Brain microvascular endothelial cell (primary cell): Measurements from ENCODE around the gene GTF3C1.

ENCODE experiments used
- DNase-seq: peaks from one replicate; pipeline ENCODE4 v3.0.0-alpha.2; 2020
- H3K27ac ChIP-seq: fragments of 250-450 bp; sonication (Bioruptor Pico); 2 replicates; pipeline ENCODE4 v1.5.1; 2020; ENCODE audit warnings: mild to moderate bottlenecking, moderate library complexity
- H3K27me3 ChIP-seq: fragments of 250-450 bp; sonication (Bioruptor Pico); replicated peaks from 2 replicates; pipeline ENCODE4 v1.5.1; 2020; ENCODE audit warnings: mild to moderate bottlenecking
- H3K36me3 ChIP-seq: fragments of 250-450 bp; sonication (Bioruptor Pico); replicated peaks from 2 replicates; pipeline ENCODE4 v1.5.1; 2020; ENCODE audit warnings: mild to moderate bottlenecking
- H3K4me3 ChIP-seq: 2 replicates; pipeline ENCODE4 v1.5.1; 2011; ENCODE audit warnings: low read depth, mild to moderate bottlenecking, control low read depth, low read length, moderate library complexity
- in situ Hi-C: cut with HindIII; loops from 2 replicates; pipeline ENCODE4 v1.10.0; 2017; ENCODE audit warnings: low sequenced_read_pairs, low pct_ligation_motif_present
- TF ChIP-seq, protein P1 (sequence below): IDR thresholded peaks from 2 replicates; pipeline ENCODE4 v1.5.1; 2011; ENCODE audit warnings: low read depth, mild to moderate bottlenecking, moderate library complexity, low read length, control low read depth, inconsistent platforms; ENCODE audit errors: missing control alignments

GTF3C1 gene

DNA sequence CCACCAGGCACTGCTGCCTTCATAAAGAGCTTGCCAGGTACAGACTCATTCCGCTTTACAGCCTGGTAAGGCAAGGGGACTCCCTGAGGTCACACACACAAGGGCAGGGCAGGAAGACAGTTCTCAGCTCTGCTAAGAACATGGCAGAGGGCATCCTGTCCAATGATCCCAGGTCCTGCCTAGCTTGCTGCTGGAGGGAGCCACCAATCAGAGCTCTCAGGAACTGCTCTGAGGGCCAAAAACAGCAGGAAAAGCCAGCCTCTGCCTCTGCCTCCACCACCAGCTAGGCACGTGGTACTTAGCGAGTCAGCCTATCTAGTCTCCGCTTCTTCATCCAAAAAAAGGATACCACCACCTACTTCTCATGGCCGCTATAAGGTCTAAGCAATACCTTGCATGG is 66.1 kb downstream of the GTF3C1 start:
- TF ChIP-seq, protein P1, sequence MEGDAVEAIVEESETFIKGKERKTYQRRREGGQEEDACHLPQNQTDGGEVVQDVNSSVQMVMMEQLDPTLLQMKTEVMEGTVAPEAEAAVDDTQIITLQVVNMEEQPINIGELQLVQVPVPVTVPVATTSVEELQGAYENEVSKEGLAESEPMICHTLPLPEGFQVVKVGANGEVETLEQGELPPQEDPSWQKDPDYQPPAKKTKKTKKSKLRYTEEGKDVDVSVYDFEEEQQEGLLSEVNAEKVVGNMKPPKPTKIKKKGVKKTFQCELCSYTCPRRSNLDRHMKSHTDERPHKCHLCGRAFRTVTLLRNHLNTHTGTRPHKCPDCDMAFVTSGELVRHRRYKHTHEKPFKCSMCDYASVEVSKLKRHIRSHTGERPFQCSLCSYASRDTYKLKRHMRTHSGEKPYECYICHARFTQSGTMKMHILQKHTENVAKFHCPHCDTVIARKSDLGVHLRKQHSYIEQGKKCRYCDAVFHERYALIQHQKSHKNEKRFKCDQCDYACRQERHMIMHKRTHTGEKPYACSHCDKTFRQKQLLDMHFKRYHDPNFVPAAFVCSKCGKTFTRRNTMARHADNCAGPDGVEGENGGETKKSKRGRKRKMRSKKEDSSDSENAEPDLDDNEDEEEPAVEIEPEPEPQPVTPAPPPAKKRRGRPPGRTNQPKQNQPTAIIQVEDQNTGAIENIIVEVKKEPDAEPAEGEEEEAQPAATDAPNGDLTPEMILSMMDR = no peak
- no peak overlapping the region for H3K4me3 ChIP-seq
- DNase-seq = no peak
- peaks cover 87% of the 10 kb centered on the region for H3K36me3 ChIP-seq
- no peaks in the 10 kb centered on the region for H3K27me3 ChIP-seq
- no peak overlapping the region for H3K27ac ChIP-seq
- in situ Hi-C loops = no loop called here

DNA sequence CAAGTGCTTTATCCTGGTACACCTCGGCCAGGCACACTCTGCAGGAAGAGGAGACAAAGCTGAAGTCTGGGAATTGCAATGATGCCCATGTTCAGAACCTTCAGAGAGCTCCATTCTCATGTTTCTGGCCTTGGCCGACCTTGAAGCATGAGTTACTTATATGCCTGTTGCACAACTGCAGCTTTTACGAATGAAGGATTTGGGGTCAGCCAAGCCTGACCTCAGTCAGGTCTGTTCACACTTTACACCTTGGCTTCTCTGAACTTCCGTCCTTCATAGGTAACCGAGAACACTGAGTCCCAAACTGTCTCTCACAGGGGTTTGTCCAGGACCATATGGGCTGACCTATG is 66.7 kb downstream of the GTF3C1 start:
- no peak overlapping the region for H3K4me3 ChIP-seq
- in situ Hi-C loops = no loop called here
- peaks cover 87% of the 10 kb centered on the region for H3K36me3 ChIP-seq
- no peaks in the 10 kb centered on the region for H3K27me3 ChIP-seq
- TF ChIP-seq, protein P1 = no peak
- DNase-seq = no peak
- H3K27ac ChIP-seq = no peak overlapping the region

DNA sequence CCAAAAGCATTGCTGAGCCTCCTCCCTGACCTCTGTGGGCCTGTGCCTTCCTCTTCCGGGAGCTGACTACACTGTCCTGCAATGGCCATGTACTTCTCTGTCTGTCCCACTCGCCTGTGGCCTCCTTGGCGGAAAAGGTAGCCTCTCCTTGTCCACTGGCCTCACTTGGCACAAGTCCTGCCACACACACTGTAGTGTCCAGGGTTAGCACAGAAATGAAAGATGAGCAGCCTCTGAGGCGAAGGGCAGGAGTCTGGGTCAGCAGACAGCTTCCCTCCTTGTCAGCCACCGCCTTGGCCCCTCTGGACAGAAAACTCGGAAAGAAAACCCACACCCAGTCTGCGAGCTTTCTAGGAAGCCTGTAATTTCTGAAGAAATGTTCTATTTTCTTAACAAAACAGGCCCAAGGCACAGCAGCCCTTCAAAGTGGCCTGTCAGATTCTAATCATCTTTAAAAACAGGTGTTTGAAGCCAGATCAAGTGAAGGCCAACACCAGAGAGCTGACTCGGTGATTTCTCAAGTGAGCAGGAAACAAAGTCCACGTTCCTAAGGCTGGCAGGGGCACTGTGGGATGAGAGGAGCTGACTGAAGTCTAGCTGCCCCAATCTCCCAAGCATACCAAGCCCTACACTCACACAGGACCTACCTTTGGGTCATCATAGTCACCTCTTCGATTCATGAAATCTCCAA is 67.2 kb downstream of the GTF3C1 start:
- H3K27ac ChIP-seq = no peak overlapping the region
- peaks cover 87% of the 10 kb centered on the region for H3K36me3 ChIP-seq
- TF ChIP-seq, protein P1 = no peak
- no peaks in the 10 kb centered on the region for H3K27me3 ChIP-seq
- in situ Hi-C loops = no loop called here
- DNase-seq = no peak
- H3K4me3 ChIP-seq = no peak overlapping the region

DNA sequence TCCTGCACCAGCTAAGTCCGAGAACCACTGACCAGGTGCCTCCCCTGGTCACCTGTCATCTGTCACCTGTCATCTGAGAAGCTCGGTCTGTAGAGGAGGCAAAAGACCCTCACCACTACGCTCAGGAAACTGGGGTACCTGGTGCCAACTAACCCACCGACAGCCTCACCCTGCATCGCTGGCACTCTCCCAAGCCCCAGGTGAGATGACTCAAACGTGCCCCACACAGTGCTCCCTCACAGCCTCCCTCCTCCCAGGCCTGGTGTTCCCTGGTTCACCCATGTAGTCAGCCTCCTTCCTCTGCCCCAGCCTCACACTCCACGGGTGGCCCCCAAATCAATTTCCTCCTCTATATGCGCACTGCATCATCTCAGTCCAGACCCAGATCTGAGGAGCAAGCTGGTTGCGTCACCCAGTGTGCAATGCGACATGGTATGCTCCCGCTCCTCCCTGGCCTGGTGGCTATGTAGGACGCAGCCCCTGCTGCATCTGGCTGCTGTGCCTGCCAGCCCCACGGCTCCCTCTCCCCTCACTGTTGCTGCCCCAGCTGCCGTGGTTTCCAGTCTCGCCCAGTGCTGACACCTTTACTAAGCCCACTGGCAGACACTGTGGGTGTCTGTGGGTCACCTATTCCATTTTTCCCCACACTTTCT is 68.3 kb downstream of the GTF3C1 start:
- H3K27ac ChIP-seq = no peak overlapping the region
- DNase-seq = no peak
- TF ChIP-seq, protein P1 = no peak
- in situ Hi-C loops = no loop called here
- H3K4me3 ChIP-seq = no peak overlapping the region
- no peaks in the 10 kb centered on the region for H3K27me3 ChIP-seq
- H3K36me3 ChIP-seq = peaks cover 86% of the 10 kb centered on the region

DNA sequence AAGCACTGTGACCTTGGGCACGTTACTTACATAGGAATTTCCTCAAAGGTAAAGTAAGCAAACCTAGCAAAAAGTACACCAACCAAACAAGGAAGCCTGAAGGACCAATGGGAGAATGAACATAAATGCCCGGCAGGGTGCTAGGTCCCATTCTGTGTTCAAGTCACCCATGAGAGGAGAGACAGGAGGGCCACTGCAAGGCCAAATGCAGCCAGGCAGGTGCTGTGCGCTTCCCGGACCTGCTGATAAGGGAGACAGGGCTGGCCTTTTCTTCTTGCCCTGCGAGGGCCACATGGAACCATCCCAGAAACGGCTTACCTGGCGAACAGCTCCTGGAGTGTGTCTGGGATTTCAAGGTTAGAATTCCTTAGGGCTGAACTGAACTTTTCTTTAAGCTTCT is 69.0 kb downstream of the GTF3C1 start:
- TF ChIP-seq, protein P1 = no peak
- in situ Hi-C loops = no loop called here
- no peak overlapping the region for H3K27ac ChIP-seq
- no peak overlapping the region for H3K4me3 ChIP-seq
- H3K36me3 ChIP-seq = peaks cover 84% of the 10 kb centered on the region
- H3K27me3 ChIP-seq = no peaks in the 10 kb centered on the region
- DNase-seq = no peak
